ENCODE data around the gene FMC1.

The FMC1 gene

DNA sequence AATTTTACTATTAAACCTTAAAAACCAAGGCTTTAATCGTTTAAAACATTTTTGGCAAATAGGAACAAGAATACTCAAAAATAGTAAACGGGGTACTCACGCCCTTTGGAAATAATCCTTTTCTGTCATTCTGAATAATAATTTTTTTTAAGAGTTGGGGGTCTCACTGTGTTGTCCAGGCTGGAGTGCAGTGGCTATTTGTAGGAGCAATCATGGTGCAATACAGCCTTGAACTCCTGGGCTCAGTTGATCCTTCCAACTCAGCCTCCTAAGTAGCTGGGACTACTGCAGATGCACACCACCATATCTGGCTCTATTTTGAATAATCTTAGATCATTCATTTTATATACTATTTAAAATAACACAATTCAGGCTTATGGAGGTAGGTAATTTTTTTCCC is 43.5 kb downstream of the FMC1 start:
- FAIRE-seq, result no peak

DNA sequence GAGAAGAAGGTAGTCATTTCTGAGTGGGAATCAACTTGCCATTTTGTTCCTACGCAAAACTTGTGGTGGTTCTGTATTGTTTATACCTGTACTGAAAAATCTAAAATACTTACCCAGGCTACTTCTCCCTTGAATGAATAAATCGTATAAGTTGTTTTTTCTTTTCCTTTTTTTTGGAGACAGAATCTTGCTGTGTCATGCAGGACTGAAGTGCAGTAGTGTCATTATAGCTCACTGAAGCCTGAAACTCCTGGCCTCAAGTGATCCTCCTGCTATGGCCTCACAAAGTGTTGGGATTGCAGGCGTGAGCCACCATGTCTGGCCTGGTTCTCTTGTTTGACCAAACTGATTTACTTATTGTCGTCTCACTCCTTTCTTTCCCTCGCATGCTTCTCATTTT is 46.5 kb downstream of the FMC1 start:
- FAIRE-seq, result no peak

DNA sequence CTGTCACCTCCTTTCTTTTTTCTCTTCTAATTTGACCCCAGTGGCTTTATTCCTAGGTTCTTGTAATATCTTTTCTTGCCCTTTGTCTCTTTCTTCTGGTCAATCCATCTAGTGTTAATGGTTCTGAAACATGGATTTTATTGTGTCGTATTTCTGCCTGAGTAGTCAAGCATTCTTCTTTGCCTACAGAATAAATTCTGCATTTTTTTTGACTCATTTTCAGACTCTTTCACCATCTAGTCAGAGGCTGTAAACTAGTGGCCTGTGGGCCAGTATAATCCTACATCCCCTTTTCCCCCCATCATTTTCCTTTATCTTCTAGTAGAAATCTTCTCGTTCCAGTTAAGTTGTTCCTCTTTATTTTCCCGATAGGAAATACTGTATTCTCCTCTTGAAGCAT is 48.0 kb downstream of the FMC1 start:
- FAIRE-seq, result no peak

DNA sequence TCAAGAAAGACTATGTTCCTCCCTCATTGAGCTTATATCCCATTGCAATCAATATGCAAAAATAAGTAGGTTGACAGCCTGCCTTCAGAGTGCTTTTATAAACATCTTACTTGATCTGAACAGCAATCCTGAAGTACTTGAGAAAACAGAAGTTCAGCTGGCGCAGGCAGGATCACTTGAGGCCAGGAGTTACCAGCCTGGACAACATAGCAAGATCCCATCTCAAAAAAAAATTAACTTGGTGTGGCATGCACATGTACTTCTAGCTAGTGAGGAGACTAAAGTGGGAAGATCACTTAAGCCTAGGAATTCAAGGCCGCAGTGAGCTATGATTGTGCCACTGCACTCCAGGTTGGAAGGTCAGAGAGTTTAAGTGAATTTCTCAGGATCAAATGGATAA is 48.6 kb downstream of the FMC1 start:
- FAIRE-seq, result no peak

DNA sequence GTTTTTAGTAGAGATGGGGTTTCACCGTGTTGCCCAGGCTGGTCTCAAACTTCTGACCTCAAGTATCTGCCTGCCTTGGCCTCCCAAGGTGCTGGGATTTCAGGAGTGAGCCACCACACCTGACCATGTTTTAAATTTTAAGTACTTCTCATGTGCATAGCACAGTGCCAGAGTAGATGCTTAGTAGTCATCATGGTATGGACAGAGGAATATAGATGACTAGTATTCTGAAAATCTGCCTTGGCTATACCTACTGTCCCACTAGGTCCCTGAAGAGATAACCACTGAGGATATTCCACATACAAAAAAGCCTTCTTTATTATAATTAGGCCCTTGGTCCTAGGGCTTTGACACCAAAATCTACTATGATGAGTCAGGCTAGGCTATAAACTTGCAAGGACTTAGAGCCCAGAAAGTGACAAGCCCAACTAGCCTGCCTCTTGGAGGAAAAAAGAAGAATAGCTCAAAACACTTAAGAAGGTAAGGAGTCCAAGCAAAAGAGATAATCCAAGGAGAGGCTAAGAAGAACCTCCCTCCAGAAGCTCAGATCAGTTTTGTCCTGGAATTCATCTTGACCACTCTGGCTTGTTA is 52.6 kb downstream of the FMC1 start:
- FAIRE-seq, result no peak

DNA sequence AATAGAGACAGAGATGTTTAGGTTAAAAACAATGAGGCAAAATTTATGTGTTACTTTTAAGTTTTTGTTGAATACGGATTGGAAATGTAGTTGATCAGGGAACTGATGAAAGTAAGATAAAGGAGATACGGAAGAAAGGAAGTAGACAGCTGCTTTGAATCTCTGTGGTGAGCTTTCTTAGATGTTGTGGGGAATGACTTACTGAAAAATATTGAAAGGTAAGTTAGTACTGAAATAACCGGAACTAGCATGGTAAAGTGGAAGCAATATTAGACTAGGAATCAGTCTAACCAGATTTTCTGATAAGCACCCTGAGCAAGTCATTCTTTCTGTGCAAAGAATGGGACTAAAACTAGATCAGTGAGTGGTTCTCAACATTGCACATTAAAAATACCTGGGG is 53.4 kb downstream of the FMC1 start:
- no peak for FAIRE-seq
